ENCODE results near the gene EPB42. TPM values are rescaled to one million over a fixed set of nuclear protein-coding genes. Genes with fewer than 3 reads are reported as not detected.

The EPB42 gene
- total RNA-seq, 1 experiment from 2014 or later = not detected

- TF ChIP-seq PREB (CRISPR knock-in tag; IDR thresholded peaks at IDR 0.05; ENCODE audit: borderline replicate concordance) = no peak
These were observed 45.6 kb upstream of the EPB42 start (continued) for GRCh38 chr15:43266386-43266785.

- TF ChIP-seq ZNF232 (CRISPR knock-in tag; IDR thresholded peaks at IDR 0.05) (no peak), FOXK1 (CRISPR knock-in tag; IDR thresholded peaks at IDR 0.05) (no peak), TCF7 (CRISPR knock-in tag; IDR thresholded peaks at IDR 0.05; ENCODE audit: low read depth) (no peak), GTF2I (CRISPR knock-in tag; conservative IDR thresholded peaks at IDR 0.05) (no peak), MLX (CRISPR knock-in tag; IDR thresholded peaks at IDR 0.05) (no peak), FOXP4 (CRISPR knock-in tag; IDR thresholded peaks at IDR 0.05) (no peak), NR1H2 (CRISPR knock-in tag; IDR thresholded peaks at IDR 0.05) (no peak), ZNF396 (CRISPR knock-in tag; IDR thresholded peaks at IDR 0.05; ENCODE audit: borderline replicate concordance) (no peak), ATF2 (CRISPR knock-in tag; IDR thresholded peaks at IDR 0.05; ENCODE audit: borderline replicate concordance, low read depth) (no peak), RELA (CRISPR knock-in tag; IDR thresholded peaks at IDR 0.05; ENCODE audit: borderline replicate concordance) (no peak), ZNF425 (CRISPR knock-in tag; conservative IDR thresholded peaks at IDR 0.05) (no peak), SOX15 (CRISPR knock-in tag; IDR thresholded peaks at IDR 0.05) (no peak), CREB1 (CRISPR knock-in tag; IDR thresholded peaks at IDR 0.05) (no peak), ZNF138 (CRISPR knock-in tag; conservative IDR thresholded peaks at IDR 0.05) (no peak), ESRRA (CRISPR knock-in tag; IDR thresholded peaks at IDR 0.05; ENCODE audit: borderline replicate concordance) (no peak)
- TF ChIP-seq, protein P1, sequence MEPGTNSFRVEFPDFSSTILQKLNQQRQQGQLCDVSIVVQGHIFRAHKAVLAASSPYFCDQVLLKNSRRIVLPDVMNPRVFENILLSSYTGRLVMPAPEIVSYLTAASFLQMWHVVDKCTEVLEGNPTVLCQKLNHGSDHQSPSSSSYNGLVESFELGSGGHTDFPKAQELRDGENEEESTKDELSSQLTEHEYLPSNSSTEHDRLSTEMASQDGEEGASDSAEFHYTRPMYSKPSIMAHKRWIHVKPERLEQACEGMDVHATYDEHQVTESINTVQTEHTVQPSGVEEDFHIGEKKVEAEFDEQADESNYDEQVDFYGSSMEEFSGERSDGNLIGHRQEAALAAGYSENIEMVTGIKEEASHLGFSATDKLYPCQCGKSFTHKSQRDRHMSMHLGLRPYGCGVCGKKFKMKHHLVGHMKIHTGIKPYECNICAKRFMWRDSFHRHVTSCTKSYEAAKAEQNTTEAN (CRISPR knock-in tag; IDR thresholded peaks at IDR 0.05) = no peak
- TF ChIP-seq, protein P2, sequence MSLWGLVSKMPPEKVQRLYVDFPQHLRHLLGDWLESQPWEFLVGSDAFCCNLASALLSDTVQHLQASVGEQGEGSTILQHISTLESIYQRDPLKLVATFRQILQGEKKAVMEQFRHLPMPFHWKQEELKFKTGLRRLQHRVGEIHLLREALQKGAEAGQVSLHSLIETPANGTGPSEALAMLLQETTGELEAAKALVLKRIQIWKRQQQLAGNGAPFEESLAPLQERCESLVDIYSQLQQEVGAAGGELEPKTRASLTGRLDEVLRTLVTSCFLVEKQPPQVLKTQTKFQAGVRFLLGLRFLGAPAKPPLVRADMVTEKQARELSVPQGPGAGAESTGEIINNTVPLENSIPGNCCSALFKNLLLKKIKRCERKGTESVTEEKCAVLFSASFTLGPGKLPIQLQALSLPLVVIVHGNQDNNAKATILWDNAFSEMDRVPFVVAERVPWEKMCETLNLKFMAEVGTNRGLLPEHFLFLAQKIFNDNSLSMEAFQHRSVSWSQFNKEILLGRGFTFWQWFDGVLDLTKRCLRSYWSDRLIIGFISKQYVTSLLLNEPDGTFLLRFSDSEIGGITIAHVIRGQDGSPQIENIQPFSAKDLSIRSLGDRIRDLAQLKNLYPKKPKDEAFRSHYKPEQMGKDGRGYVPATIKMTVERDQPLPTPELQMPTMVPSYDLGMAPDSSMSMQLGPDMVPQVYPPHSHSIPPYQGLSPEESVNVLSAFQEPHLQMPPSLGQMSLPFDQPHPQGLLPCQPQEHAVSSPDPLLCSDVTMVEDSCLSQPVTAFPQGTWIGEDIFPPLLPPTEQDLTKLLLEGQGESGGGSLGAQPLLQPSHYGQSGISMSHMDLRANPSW (CRISPR knock-in tag; conservative IDR thresholded peaks at IDR 0.05; ENCODE audit: low read depth) = no peak
- TF ChIP-seq, protein P3, sequence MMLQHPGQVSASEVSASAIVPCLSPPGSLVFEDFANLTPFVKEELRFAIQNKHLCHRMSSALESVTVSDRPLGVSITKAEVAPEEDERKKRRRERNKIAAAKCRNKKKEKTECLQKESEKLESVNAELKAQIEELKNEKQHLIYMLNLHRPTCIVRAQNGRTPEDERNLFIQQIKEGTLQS (CRISPR knock-in tag; conservative IDR thresholded peaks at IDR 0.05) = no peak
- Mint-ChIP-seq H3K9me3 (0 out of 2 replicates have a peak, but pooled peaks cover 4% of the 10 kb centered on the region), H3K27me3 (ENCODE audit: low read depth) (no peaks in the 10 kb centered on the region; the same call in 1 of the 2 replicates), H3K27ac (no peak overlapping the region), H3K4me3 (no peak overlapping the region), H3K36me3 (no peaks in the 10 kb centered on the region), H3K4me1 (no peaks in the 10 kb centered on the region)
- ChIA-PET CTCF (interaction anchor here (2.7 kb wide), 1 partner anchor 35 kb away, joined by 11 read pairs; no protein-coding TSS in a partner anchor), POLR2A (no interaction called here)
- ATAC-seq = no peak
- no peak for DNase-seq (ENCODE audit: low spot score)
These were observed 39.3 kb upstream of the EPB42 start for GRCh38 chr15:43260011-43260615.
